NCI-H128 (cell line): ENCODE measurements around the gene PLCH2.
"Not testable (repeated sequence)": the region's sequence is repeated elsewhere in the genome, so short reads cannot be mapped to it uniquely, and the experiment has no call there.

Experiments
- DNase-seq: peaks from one replicate; lab custom pipeline; 2025; ENCODE audit not compliant: unreplicated experiment; lab: John Stamatoyannopoulos, UW

The PLCH2 gene

DNA sequence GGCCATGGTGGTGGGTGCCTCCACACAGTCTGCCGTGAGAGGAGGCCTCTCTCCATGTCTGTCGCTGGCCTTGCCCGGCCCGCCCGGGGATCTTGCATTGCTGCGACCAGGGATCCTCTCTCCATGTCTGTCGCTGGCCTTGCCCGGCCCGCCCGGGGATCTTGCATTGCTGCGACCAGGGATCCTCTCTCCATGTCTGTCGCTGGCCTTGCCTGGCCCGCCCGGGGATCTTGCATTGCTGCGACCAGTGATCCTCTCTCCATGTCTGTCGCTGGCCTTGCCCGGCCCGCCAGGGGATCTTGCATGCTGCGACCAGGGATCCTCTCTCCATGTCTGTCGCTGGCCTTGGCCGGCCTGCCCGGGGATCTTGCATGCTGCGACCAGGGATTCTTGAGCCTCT lies 35.7 kb upstream of the PLCH2 start:
- DNase-seq, result not testable (repeated sequence)

DNA sequence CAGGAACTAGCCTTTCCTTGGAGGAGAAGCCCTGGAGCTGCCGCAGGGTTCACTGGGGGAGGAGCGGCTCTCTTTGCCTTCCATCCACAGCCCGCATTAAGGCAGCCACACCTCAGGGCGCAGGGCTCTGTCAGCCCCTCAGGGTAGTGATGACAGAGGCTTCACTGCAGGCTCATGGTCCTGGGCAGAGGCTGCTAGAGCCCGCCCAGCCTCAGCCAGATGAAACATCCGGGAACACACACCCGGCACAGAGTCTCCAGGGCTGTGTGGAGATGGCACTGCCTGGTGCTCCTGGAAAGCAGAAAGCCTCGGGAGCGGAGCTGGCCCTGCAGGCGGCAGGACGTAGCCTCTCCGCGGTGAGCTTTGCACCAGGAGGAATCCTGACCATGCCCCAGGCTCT lies 34.3 kb upstream of the PLCH2 start:
- DNase-seq, result no peak

DNA sequence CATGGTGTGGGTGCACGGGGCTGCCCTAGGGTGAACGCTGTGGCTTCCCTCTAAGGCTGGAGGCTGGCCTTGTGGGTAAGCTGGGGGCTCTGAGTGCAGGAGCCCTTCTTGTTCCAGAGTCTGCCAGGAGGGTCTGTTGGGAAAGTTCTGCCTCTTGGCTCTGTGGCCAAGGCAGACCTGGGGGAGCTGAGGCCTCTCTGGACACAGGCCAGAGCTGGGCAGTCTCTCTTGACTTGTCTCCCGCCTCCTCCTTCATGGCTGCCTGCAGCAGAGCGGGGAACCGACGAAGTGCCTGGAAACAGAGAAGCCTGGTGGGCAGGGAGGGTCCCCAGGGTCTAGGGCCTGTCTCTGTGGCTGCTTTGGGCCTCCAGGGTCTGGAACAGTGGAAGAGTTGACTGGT lies 33.4 kb upstream of the PLCH2 start:
- no peak for DNase-seq

DNA sequence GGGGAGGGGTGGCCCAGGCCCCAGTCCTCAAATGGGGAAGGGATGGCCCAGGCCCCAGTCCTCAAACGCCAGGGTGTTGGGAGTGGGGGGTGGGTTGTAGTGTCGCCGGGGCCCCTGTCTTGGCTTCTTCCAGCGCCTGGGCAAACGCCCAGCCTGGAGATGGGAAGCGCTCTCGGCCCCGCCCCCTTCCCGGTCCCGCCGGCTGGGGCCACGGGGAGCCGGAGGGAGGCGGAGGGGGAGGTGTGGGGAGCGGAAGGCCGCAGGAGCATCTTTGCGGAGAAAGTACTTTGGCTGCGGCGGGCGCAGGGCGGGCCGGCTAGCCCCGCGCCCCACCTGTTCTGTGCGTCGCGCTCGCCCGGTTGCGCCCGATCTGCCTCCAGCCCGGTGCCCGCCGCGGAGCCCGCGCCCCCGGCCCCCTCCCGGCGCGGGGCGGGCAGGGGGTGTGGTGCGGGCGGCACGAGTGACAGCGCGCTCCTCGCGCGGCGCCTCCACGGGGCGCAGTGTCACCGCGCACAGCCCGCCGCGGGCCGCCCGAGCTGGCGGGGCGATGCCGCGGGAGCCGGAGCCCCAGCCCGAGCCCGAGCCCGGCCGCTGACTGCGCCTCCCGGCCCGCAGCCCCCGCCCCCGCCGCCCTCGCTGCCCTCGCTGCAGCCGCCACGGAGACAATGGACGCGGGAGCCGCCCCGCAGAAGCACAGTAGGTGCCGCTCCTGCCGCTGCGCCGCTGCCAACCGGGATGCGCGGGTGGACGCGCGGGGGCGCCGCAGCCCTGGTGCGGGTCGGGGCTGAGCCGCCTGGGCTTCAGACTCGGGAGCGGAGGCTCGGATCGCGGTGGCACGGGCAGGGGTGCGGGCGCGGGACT lies 32.6 kb upstream of the PLCH2 start:
- no peak for DNase-seq

DNA sequence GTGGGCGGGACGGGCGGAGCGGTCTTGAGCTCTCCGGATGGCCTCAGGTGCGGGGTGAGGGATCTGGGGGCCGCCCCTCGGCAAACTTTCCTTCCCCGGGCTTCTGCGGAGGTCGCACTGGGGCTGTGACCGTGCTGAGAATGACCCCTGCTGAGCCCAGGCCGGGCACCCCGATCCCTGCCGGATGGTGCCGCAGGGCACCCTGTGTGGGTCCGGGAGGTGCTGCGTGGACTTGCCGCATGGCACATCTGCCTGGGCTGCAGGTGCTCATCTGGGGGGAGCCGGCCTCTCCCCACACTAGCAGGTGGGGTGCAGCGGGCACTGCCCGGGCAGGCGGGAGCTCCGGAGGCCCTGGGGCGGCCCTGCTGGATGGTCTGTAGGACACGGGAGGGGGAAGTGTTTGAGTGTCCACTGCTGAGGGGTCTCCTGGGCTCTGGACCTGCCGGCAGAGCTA lies 31.9 kb upstream of the PLCH2 start:
- DNase-seq, result no peak

DNA sequence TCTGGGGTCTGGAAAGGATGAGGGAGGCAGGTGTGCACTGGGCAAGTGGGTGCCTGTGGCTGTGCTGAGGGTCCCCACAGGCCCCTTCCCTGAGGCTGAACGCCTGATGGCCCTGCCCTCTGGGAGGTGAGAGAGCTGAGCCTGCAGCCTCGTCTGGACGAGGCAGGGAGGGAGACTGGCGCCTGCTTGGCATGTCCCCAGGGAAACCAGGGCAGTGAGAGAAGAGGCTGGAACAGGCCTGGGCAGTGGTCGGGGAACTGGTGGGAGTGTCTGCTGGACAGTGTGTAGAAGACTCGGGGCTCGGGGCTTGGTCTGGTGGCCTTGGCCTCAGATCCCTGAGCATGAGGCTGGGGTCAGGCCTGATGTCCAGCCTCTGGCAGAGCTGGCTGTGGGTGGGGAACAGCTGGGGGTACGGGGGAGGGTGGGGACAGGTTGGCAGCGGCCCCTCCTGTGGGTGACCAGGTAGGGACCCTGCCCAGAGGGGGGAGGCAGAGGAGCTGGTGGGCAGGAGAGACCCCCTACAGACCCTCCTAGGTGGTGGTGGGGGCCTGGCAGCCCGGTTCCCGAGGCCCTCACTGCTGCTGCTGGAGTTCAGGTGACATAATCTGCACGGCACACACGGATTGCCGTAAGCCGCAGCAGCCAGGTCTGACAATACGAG lies 30.8 kb upstream of the PLCH2 start:
- DNase-seq, result no peak

DNA sequence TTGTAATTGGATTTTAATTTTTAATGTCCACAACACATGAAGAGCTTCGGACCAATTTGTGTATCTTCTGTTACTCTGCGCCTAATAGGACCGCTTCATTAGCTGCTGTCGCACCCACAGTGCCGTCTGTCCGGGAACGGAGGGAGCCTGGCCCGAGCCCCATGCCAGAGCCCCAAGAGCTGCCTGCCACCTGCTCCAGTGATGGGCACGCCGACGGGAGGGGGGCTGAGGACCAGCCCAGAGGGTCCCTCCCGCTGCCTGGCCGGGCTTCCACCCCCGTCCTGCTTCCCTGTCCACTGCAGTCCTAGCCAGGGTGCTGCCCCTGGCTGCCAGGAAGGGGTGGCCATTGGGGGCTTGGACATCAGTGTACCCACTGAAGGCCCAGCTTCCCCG lies 30.3 kb upstream of the PLCH2 start:
- DNase-seq, result no peak

DNA sequence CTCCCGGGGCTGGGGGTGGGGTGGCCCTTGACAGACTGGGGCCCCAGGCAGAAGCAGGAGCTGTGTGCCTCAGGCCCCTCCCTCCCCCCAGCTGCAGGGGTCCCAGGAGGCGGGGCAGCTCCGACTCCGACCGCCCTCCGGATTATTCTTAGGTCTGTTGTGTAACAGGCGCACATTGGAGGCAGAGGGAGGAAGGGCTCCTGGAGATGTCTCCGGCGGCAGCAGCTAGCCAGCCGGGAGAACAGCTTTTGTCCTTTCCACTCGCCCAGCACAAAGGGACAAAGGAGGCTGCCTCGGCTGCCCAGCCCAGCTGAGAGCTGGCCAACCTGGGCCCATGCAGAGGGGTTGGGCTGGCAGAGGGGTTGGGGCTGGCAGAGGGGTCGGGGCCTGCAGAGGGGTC lies 29.7 kb upstream of the PLCH2 start:
- no peak for DNase-seq

DNA sequence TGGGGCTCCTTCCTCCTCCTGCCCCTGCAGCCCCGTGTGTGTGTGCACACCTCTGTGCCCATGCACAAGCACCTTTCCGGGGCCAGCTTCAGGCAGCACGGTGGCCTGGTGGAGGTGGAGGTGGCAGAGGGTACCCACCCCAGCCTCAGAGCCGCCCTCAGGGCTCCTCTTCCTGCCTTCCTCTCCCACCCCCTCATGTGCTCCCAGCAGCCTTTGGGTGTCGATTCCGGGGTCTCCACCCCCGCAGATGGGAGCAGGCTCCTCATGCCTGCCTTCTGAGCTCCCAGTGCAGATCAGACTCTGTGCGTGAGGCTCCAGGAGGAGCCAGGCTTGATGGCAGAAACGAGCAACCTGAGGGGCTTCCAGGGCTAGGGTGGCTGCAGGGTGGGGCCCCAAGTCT lies 29.2 kb upstream of the PLCH2 start:
- DNase-seq, result no peak

DNA sequence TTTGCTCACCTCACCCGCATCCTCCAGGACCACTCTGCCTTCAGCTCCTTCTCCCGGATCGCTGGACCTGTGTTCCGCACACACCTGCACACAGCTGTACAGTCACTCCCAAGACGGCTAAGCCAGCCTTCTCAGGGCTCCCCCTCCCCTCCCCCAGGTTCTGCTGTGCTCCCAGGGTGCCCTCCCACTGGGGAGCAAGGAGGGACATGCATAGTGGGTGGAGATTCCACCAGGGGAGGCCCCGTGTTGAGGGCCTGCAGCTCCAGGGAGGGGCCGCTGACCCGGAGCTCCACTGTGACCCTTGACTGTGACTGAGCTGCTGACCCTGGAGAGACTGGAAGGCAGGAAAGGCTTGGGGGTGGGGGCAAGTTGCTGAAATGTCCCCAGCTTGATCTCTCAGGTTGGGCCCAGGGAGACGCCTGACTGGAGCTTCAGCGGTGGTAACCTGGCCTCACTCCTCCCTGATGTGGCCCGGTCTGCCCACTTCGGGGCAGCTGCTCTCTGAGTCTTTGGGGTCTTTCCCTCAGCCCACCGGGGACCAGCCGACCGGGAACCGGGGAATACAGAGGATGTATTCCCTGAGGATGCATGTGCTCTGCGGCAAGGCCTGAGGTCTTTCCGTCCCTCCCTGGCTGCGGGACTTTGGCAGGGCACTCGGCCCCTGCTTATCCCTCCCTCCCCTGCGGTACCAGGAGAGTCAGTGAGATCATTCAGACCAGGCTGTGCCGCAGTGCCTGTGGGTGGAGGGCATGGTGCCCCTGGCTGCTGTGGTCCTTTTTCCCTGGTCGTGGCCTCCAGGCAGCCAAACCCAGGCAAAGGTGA lies 28.6 kb upstream of the PLCH2 start:
- no peak for DNase-seq

DNA sequence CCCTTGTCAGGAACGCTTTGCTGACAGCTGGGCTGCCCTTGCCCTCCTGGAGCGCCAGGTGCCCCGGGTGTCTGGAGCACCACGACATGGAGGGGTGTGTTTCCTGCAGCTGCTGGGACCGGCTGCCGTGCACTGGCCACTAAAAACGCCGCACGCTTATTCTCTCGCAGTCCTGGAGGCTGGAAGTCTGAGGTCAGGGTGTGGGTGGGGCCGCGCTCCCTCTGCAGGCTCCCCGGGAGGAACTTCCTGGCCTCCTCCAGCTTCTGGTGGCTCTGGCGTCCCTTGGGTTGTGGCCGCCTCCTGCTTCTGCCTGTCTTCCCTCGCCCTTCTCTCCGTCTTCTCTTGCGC lies 28.0 kb upstream of the PLCH2 start:
- DNase-seq, result no peak

DNA sequence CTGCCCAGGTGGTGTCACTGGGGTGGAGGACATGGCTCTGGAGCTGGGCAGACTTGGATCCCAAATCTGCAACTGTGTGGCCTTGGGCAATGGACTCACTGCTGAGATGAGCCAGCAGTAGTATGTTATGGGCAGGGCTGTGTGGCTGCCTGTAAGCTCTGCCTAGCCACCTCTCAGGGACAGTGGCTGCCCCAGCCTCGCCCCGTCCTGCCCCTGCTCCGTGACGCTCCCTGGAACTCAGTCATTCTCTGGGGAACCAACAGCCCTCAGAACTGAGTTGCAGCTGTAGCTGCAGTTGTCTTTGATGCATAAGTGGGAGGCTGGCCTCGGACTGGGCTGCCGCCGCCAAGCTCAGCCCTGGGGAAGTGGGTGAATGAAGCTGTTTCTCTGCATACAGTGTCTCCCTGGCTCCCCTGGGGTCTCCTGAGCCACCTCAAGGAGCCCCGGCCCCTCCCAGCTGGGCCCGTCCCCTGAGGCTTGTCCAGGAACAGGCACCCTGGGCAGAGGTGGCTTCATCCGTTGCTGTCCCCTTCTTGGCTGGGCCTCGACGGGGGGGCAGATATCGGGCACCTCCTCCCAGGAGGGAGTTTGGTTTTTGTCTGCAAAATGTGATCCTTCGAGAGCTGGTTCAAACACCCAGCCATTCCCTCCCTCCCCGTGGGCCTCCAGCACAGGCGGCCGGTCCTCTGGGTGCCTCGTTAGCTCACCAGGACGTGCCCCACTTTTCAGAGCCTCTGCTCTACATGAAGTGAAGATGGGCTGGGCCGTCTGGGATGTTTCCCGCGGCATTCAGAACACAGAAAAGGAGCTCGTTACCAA lies 26.2 kb upstream of the PLCH2 start:
- no peak for DNase-seq

DNA sequence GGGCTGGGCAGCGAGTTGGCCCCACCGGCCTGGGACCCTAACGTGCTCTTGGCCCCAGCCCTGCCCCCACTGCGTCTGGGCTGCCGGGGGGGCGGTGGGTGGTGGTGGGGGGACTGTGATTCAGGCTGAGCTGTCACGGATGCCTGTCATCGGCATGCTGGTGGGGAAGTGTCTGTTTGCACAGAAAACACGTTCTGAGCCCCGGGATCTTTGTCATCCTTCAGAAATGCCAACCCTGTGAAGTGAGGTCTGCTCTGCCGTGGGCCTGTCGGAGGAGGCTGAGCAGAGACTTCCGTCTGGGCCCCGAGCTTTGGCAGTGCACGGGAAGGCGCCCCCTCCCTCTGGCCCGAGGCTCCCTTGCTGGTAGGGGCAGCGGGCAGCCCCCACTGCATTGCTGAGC lies 24.3 kb upstream of the PLCH2 start:
- DNase-seq, result no peak

DNA sequence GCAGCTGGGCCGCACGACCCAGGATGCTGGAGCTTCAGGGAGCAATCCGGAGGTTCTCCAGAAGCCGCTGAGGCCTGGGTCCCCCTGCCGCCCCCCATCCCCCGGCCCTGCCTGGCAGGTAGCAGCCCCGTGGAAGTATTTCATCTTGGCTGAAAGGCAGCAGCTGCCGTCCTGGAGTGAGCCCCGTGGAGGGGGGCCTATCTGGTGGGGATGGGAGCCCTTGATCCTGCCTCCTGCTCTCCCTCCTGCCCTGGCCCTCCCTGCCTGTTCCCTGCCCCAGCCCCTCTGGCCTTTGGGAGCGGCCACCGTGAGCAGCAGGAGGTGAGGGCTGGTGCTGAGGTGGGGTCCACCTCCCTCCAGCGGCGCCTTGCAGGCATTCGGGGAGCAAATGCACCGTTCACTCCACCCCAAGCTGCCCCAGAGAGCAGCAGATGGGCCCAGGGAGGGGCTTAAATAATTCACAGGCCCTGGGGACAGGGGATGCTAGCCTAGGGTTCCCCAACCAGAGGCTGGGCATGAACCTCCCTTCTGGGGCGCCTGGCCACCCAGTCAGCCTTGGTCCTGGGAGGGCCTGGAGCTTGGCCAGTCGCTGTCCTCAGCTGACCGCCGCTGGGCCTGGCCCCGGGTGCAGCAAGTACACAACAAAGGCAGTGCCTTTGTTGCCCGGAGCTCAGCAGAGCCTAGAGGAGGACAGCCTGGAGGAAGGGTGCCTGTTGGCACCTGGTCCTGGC lies 23.7 kb upstream of the PLCH2 start:
- DNase-seq, result no peak

DNA sequence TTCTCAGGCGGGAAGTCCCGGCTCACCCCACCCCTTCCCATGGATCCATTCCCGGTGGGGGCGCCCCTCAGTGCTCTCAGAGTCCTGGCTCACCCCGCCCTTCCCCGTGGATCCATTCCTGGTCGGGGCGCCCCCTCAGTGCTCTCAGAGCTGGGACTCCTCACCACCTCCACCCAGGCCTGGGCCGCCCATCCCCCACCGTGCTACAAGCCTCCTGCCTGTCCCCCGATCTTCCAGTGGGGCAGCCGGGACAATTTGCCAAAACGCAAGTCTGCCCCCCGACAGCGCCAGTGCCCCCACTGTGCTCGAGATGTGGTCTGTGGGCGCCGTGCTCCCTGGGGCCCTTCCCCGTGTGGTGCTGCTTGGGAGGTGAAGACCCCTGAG lies 23.2 kb upstream of the PLCH2 start:
- DNase-seq, result no peak

DNA sequence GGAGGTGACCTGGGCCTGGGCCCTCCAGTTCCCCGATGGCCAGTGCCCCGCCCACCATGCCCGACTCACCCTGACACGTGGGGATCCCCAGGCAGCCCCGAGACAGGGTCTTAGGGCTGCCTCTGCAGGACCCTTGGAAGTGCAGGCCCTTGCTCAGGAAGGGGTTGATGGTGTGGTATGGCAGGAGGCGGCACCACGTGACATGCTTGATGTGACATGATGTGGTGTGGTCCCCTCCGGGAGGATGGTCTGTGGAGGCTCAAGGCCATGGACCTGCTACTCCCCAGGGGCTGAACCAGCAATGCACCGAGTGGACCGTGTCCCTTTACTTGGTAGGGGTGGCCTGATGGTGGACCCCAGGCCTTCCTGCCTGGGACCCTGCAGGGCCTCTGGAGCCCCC lies 21.9 kb upstream of the PLCH2 start:
- DNase-seq, result no peak

DNA sequence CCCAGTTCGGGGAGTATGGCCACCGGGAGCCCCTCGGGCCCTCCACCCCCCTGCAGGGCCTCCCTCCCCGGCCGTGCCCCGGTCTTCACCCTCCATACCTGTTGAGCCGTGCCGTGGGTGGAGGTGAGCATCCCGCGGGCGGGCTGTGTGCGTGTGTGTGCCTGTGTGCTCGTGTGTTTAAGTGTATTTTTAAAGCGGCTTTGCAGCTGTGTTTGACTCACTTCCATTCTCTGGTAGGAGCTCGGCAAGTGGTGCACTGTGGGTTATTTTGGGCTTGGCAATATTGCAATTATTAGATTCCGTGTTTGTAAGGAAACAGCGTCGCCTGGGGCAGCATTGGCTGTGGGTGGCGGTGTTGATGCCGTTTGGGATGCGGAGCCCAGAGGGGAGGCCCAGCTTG lies 20.3 kb upstream of the PLCH2 start:
- no peak for DNase-seq

DNA sequence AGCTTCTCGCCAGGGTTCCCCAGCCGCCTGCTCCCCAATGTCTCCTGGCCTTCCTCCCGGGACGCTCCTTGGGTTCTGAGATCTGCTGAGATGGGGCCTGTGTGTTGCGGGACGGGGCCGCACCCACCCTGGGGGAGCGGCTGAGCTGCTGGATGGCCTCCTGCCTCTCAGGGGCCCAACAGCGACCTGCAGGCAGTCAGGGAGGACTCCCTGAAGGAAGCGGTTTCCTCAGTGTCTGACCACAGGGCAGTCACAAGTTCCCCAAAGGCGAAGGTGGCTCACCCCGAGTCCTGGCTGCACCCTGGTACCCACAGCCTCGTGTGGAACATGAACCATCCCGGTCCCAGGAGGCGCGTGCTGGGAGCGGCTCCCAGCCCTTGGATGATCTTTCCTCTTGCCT lies 18.6 kb upstream of the PLCH2 start:
- no peak for DNase-seq

DNA sequence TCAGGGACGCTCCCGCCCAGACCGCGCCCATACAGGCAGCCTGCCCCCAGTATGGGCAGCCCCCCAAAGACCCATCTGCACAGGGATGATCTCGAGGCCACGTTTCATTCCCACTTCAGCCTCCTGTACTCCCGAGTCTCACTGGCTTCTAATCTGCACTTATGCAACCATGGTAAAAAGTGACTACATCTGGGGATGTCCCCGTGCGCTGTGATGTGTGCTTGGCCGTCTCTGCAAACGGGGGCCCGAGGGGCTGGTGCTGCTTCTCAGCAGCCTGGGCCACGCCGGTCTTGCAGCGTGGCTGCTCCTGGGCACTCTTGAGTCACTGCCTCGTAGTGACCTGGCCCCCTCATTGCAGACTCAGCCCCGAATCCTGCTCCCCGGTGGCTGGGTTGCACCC lies 17.4 kb upstream of the PLCH2 start:
- no peak for DNase-seq

DNA sequence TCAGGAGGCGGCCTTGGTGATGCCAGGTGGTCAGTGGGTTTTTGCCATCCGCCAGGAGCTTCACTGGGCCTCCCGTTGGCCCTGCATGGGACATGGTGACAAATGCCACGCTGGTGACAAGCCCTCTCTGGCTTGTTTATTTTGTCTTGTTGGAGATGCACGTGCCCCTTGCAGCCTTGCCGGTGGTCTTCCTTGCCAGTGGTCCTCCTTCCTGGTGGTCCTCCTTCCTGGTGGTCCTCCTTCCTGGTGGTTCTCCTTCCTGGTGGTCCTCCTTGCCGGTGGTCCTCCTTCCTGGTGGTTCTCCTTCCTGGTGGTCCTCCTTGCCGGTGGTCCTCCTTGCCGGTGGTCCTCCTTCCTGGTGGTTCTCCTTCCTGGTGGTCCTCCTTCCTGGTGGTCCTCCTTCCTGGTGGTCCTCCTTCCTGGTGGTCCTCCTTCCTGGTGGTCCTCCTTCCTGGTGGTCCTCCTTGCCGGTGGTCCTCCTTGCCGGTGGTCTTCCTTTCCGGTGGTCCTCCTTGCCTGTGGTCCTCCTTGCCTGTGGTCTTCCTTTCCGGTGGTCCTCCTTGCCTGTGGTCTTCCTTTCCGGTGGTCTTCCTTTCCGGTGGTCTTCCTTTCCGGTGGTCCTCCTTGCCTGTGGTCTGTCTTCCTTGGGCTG lies 16.9 kb upstream of the PLCH2 start:
- not testable (repeated sequence) for DNase-seq
